Endothelial cell of umbilical vein (primary cell): ENCODE results near the gene GPR160.

Experiments
- CTCF ChIP-seq, 2 donors: IDR thresholded peaks; 1 replicate in 1 of 2; 2 replicates in 1 of 2; pipeline ENCODE4 v1.5.1; 2011; ENCODE audit warnings: low read length in 2 of 2, mild to moderate bottlenecking in 2 of 2, moderate library complexity in 2 of 2, control low read depth in 1 of 2, inconsistent platforms in 1 of 2, low read depth in 1 of 2; ENCODE audit not compliant: insufficient read depth in 1 of 2; ENCODE audit errors: extremely low read depth in 1 of 2
- EZH2 ChIP-seq: IDR thresholded peaks from 2 replicates; pipeline ENCODE4 v1.6.1; 2012; ENCODE audit warnings: borderline replicate concordance, low read depth, mild to moderate bottlenecking, moderate library complexity, low read length, inconsistent platforms; ENCODE audit not compliant: severe bottlenecking
- JUN ChIP-seq: IDR thresholded peaks from 2 replicates; pipeline ENCODE4 v1.6.1; 2011; ENCODE audit warnings: borderline replicate concordance, low read depth; ENCODE audit not compliant: insufficient read length, insufficient read depth
- MAX ChIP-seq: IDR thresholded peaks from 2 replicates; pipeline ENCODE4 v1.6.1; 2011; ENCODE audit not compliant: insufficient read depth, insufficient read length
- MYC ChIP-seq: IDR thresholded peaks from one replicate; pipeline ENCODE4 v1.6.1; 2011; ENCODE audit warnings: mild to moderate bottlenecking, low read depth, low read length
- POLR2A ChIP-seq: IDR thresholded peaks from 2 replicates; pipeline ENCODE4 v1.6.1; 2012; ENCODE audit warnings: low read depth, mild to moderate bottlenecking, control low read depth, low read length
- POLR2AphosphoS5 ChIP-seq: IDR thresholded peaks from 2 replicates; pipeline ENCODE4 v1.6.1; 2012; ENCODE audit warnings: low read depth, mild to moderate bottlenecking, control low read depth, low read length, moderate library complexity; ENCODE audit not compliant: insufficient read depth

GRCh38 chr3:170089862-170090600, 52.2 kb downstream of the GPR160 start:
- no peak for TF ChIP-seq POLR2AphosphoS5
- TF ChIP-seq CTCF (IDR thresholded peaks at IDR 0.05; ENCODE audit: extremely low read depth in 1 of 2, insufficient read depth in 1 of 2, low read depth in 1 of 2, low read length in 2 of 2) = no peak
- TF ChIP-seq MYC = no peak
- TF ChIP-seq MAX = no peak
- no peak for TF ChIP-seq POLR2A
- TF ChIP-seq EZH2 = no peak
- TF ChIP-seq JUN = no peak
